GM21786 (cell line): ENCODE measurements around the gene MPC2.
"Not testable (repeated sequence)": the region's sequence is repeated elsewhere in the genome, so short reads cannot be mapped to it uniquely, and the experiment has no call there.

Experiments
- ATAC-seq: cut with Tn5 transposase; IDR thresholded peaks from one replicate; pipeline ENCODE4 v1.9.1; 2021; ENCODE audit not compliant: unreplicated experiment

MPC2 gene

GRCh38 chr1:167909691-167910180 lies 27.1 kb downstream of the MPC2 start:
- no peak for ATAC-seq

- no peak for ATAC-seq
Observed at GRCh38 chr1:167905671-167906070, 31.2 kb downstream of the MPC2 start.

GRCh38 chr1:167905182-167905581 lies 31.7 kb downstream of the MPC2 start:
- no peak for ATAC-seq

- ATAC-seq: no peak
Observed at GRCh38 chr1:167904652-167905130, 32.2 kb downstream of the MPC2 start.

DNA sequence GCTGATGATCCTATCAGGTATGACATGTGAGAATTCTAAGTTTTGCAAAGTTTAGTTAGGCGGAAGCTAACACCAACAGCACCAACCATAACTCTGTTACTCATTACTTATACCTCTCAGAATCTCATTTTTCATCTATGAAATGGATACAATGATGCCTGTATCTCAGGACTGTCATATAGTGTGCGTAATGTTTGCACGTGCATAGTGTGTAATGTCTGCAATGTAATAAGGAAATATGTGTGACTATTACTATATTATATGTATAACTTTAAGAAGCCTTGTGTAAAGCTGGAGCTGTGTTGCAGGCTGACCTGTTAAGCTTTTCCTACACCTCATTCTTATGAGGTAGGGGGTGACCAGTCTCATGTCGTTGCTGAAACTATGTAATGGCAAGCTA lies 36.0 kb downstream of the MPC2 start:
- ATAC-seq: no peak

DNA sequence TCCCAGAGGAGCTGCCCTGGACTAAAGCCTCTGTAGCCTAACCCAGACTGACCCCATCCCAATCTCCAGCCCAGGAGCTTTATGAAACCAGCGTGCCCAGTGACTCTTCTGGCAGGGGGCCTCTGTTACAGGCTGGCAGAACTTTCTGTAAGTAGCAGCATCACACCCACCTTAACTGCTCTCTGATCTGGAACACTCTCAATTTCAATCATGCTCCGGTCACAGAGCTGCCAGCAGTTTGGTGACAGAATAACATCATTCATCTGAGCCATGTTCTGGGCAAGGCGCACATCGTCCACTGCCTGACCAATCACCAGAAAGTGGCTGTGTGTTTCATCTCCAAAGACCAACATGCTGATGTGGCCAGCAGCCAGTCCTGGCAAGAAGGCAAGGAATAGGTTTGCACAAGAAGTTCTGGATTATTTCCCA lies 37.6 kb downstream of the MPC2 start:
- peak; percentile 95 for ATAC-seq

- ATAC-seq: no peak
Observed at GRCh38 chr1:167898578-167899222, 38.2 kb downstream of the MPC2 start.

- ATAC-seq: no peak
Observed at GRCh38 chr1:167893798-167894197, 43.1 kb downstream of the MPC2 start.

DNA sequence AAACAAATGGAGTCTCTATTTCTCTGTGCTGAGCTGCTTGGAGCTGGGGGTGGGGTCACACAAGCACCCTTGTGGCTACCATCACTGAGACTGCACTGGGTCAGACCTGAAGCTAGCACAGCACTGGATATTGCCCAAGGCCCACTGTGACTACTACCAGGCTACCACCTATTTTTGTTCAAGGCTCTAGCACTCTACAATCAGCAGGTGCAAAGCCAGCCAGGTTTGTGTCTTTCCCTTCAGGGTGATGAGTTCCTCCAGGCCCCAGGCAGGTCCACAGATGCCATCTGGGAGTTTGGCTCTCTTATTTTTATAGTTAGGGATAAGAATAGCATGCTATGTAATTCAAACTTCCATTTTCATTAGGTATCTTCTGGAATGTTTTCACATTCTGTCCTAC lies 46.5 kb downstream of the MPC2 start:
- no peak for ATAC-seq

- not testable (repeated sequence) for ATAC-seq
Observed at GRCh38 chr1:167887187-167887586, 49.7 kb downstream of the MPC2 start.

DNA sequence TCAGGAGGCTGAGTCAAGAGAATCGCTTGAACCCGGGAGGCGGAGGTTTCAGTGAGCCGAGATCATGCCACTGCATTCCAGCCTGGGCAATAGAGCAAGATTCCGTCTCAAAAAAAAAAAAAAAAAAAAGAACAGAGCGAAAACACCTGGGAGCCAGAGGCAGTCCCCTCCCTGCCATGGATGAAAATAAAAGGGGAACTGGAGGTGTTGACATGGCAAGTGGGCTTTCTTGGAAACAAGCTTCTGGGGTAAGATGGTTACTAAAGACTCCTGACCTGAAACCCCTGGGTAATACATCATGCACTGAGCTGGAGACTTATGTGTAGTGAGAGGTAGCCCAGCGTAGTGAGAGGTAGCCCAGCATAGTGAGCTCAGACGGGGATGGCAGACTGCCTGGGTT lies 54.5 kb downstream of the MPC2 start:
- no peak for ATAC-seq

DNA sequence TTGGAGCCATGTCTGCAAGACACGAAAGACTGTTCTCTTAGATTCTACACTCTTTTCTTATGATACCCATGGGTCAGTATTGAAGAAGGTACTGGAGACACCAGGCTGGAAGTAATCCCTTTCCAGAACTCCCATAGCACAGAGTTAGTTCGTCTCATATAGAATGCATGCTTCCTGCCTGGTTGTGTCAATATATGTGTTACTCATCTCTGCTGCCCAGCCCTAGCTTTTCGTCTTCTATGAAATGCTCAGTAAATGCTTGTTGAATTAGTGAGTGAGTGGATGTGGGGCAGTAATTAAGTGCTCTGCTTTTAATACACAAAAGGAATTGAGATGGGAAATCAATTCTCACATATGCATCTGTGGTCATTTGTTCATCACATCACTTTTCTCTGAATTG lies 55.1 kb downstream of the MPC2 start:
- no peak for ATAC-seq

GRCh38 chr1:167881069-167881468 lies 55.8 kb downstream of the MPC2 start:
- no peak for ATAC-seq

DNA sequence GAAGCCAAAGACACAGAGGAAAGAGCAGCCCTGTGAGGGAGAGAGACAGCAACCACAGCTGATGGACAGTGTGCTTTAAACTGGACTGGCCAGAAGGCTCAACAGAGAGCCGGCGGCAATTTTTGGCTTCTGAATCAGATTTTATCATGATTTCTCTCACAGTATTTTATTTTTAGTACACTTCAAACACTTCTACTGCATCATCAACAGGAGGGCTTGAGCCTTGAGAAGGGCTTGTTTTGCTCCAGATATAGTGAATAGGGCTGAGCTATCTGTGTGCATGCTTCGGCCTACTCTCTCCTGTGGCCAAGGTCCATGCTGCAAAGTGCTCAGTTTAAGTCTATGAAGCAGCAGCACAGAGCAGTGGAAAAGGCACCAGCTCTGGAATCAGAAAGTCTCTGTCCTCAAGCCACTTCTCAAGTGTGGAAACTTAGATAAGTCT lies 56.3 kb downstream of the MPC2 start:
- no peak for ATAC-seq

GRCh38 chr1:167879508-167879907 lies 57.4 kb downstream of the MPC2 start:
- ATAC-seq: no peak

GRCh38 chr1:167878372-167879160 lies 58.3 kb downstream of the MPC2 start:
- ATAC-seq: no peak

DNA sequence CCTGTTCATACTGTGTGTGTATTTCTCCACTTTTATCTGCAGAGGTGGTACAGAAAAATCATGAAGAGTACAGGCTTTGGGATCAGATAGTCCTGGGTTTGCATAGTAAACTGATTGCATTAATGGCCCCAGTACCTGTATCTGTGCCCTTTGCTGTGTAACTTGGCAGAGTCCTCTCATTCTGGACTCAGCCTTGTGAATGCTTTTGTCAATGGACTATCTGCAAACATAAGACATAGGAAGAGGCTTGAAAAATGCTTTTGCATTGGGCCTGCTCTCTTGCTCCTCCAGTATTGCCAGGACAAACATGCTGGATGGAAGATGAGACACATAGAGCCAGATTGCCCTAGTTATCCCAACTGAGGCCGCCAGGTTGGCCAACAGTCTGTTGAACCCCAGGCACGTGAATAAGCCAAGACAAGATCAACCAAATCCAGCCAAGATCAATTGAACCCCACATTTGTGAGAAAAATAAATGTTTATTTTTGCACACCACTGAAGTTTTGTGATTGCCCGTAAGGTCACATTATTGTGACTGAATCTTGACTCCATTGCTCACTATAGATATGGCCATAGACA lies 60.2 kb downstream of the MPC2 start:
- no peak for ATAC-seq

DNA sequence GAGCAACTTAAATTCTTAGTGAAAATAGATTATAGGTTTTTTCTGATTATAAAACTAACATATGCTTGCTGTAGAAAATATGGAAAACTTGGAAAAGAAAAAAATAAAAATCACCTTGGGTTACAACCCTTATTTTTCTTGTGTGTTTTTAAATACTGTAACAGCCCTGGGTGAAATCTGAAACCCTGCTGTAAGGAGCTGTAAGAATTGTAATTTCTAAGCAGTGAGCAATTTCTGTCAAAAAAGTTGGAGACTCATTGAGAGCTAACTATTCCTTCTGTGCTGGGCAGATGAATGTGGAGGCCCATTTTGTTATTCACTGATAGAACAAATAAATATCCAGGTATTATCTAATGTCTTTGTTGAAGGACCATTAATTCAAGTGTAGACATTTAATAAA lies 65.5 kb downstream of the MPC2 start:
- no peak for ATAC-seq

- not testable (repeated sequence) for ATAC-seq
Observed at GRCh38 chr1:167869157-167870001, 67.5 kb downstream of the MPC2 start.

- ATAC-seq: not testable (repeated sequence)
Observed at GRCh38 chr1:167866739-167867414, 70.0 kb downstream of the MPC2 start.
